ENCODE results near the gene RPS15.

Gene RPS15

GRCh38 chr19:1473085-1473851, 35.1 kb downstream of the RPS15 start:
- no peak overlapping the region for H3K4ac ChIP-seq (ENCODE audit: low read depth, low read length)
- DNase-seq, result no peak
- no peak overlapping the region for H3K23ac ChIP-seq (ENCODE audit: low read length)
- H3K27ac ChIP-seq (ENCODE audit: low read depth, low read length), result no peak overlapping the region
- H3K27me3 ChIP-seq (ENCODE audit: insufficient read depth, low read length), result peaks cover 40% of the 10 kb centered on the region
- no peaks in the 10 kb centered on the region for H3K79me1 ChIP-seq (ENCODE audit: low read length)
- H2BK120ac ChIP-seq (ENCODE audit: insufficient read depth, low read length, poor library complexity), result no peak overlapping the region
- no peak overlapping the region for H4K8ac ChIP-seq (ENCODE audit: low read depth, low read length)
- no peak overlapping the region for H3K18ac ChIP-seq (ENCODE audit: low read length)
- peaks cover 5 to 19% of the 10 kb centered on the region in 2 experiments for H3K4me1 ChIP-seq (ENCODE audit: control insufficient read depth in 1 of 2, insufficient read depth in 2 of 2, low read length in 2 of 2)
- H2BK12ac ChIP-seq (ENCODE audit: low read length), result no peak overlapping the region
- no peak overlapping the region for H4K12ac ChIP-seq (ENCODE audit: low read depth, low read length)
- no peak overlapping the region for H3K9ac ChIP-seq (ENCODE audit: low read length)
- H2AK5ac ChIP-seq (ENCODE audit: low read length), result no peak overlapping the region
- H4K91ac ChIP-seq (ENCODE audit: low read depth, low read length), result no peak overlapping the region
- no peak overlapping the region for H3K4me2 ChIP-seq (ENCODE audit: low read length)
- H2AFZ ChIP-seq (ENCODE audit: insufficient read depth, low read length, poor library complexity), result no peak overlapping the region
- H3K4me3 ChIP-seq (ENCODE audit: low read depth, low read length), result no peak overlapping the region
- H3K9me3 ChIP-seq (ENCODE audit: insufficient read depth, low read depth, low read length), result peaks cover 12% of the 10 kb centered on the region
- no CpG with 5 or more reads among the region's 20 CpGs for WGBS (ENCODE audit: extremely low coverage, insufficient coverage, insufficient read length)
- H3K14ac ChIP-seq (ENCODE audit: low read length), result no peak overlapping the region
- H3K36me3 ChIP-seq (ENCODE audit: control insufficient read depth in 1 of 2, insufficient read depth in 2 of 2, low read length in 2 of 2), result peaks cover 11 to 23% of the 10 kb centered on the region in 2 experiments
- H3K79me2 ChIP-seq (ENCODE audit: control insufficient read depth, insufficient read depth, low read length, poor library complexity), result no peaks in the 10 kb centered on the region
- no peak overlapping the region for H2BK5ac ChIP-seq (ENCODE audit: low read depth, low read length, poor library complexity)

- Histone ChIP-seq H3K4ac (ENCODE audit: low read depth, low read length) (no peak overlapping the region), H4K8ac (ENCODE audit: low read depth, low read length) (no peak overlapping the region), H3K14ac (ENCODE audit: low read length) (no peak overlapping the region), H3K18ac (ENCODE audit: low read length) (no peak overlapping the region), H2BK120ac (ENCODE audit: insufficient read depth, low read length, poor library complexity) (no peak overlapping the region), H3K79me2 (ENCODE audit: control insufficient read depth, insufficient read depth, low read length, poor library complexity) (peaks cover 4% of the 10 kb centered on the region), H3K27ac (ENCODE audit: low read depth, low read length) (no peak overlapping the region), H2BK12ac (ENCODE audit: low read length) (no peak overlapping the region), H3K23ac (ENCODE audit: low read length) (no peak overlapping the region), H3K4me3 (ENCODE audit: low read depth, low read length) (no peak overlapping the region), H2AFZ (ENCODE audit: insufficient read depth, low read length, poor library complexity) (no peak overlapping the region), H3K4me2 (ENCODE audit: low read length) (no peak overlapping the region), H2BK5ac (ENCODE audit: low read depth, low read length, poor library complexity) (no peak overlapping the region), H4K12ac (ENCODE audit: low read depth, low read length) (no peak overlapping the region), H2AK5ac (ENCODE audit: low read length) (no peak overlapping the region), H3K4me1 (ENCODE audit: control insufficient read depth in 1 of 2, insufficient read depth in 2 of 2, low read length in 2 of 2) (peaks cover 5 to 19% of the 10 kb centered on the region in 2 experiments), H4K91ac (ENCODE audit: low read depth, low read length) (no peak overlapping the region), H3K9ac (ENCODE audit: low read length) (no peak overlapping the region), H3K36me3 (ENCODE audit: control insufficient read depth in 1 of 2, insufficient read depth in 2 of 2, low read length in 2 of 2) (peaks cover 11 to 23% of the 10 kb centered on the region in 2 experiments), H3K79me1 (ENCODE audit: low read length) (peaks cover 5% of the 10 kb centered on the region), H3K27me3 (ENCODE audit: insufficient read depth, low read length) (peaks cover 31% of the 10 kb centered on the region), H3K9me3 (ENCODE audit: insufficient read depth, low read depth, low read length) (peaks cover 8% of the 10 kb centered on the region)
- no peak for DNase-seq
- no CpG with 5 or more reads among the region's 31 CpGs for WGBS (ENCODE audit: extremely low coverage, insufficient coverage, insufficient read length)
Observed at GRCh38 chr19:1474011-1474764, 36.0 kb downstream of the RPS15 start.

- H3K4me3 ChIP-seq (ENCODE audit: low read depth, low read length), result no peak overlapping the region
- H4K8ac ChIP-seq (ENCODE audit: low read depth, low read length), result no peak overlapping the region
- no CpG with 5 or more reads among the region's 26 CpGs for WGBS (ENCODE audit: extremely low coverage, insufficient coverage, insufficient read length)
- no peak overlapping the region for H2AK5ac ChIP-seq (ENCODE audit: low read length)
- no peak overlapping the region for H2AFZ ChIP-seq (ENCODE audit: insufficient read depth, low read length, poor library complexity)
- peaks cover 3 to 18% of the 10 kb centered on the region in 2 experiments for H3K4me1 ChIP-seq (ENCODE audit: control insufficient read depth in 1 of 2, insufficient read depth in 2 of 2, low read length in 2 of 2)
- peaks cover 24% of the 10 kb centered on the region for H3K27me3 ChIP-seq (ENCODE audit: insufficient read depth, low read length)
- no peak overlapping the region for H3K4me2 ChIP-seq (ENCODE audit: low read length)
- no peak overlapping the region for H3K27ac ChIP-seq (ENCODE audit: low read depth, low read length)
- H2BK120ac ChIP-seq (ENCODE audit: insufficient read depth, low read length, poor library complexity), result no peak overlapping the region
- H3K9ac ChIP-seq (ENCODE audit: low read length), result no peak overlapping the region
- H3K79me1 ChIP-seq (ENCODE audit: low read length), result peaks cover 8% of the 10 kb centered on the region
- H3K36me3 ChIP-seq (ENCODE audit: control insufficient read depth in 1 of 2, insufficient read depth in 2 of 2, low read length in 2 of 2), result peaks cover 11 to 23% of the 10 kb centered on the region in 2 experiments
- no peak overlapping the region for H3K14ac ChIP-seq (ENCODE audit: low read length)
- H2BK12ac ChIP-seq (ENCODE audit: low read length), result no peak overlapping the region
- H2BK5ac ChIP-seq (ENCODE audit: low read depth, low read length, poor library complexity), result no peak overlapping the region
- no peak overlapping the region for H3K4ac ChIP-seq (ENCODE audit: low read depth, low read length)
- peaks cover 8% of the 10 kb centered on the region for H3K9me3 ChIP-seq (ENCODE audit: insufficient read depth, low read depth, low read length)
- no peak overlapping the region for H3K18ac ChIP-seq (ENCODE audit: low read length)
- no peak for DNase-seq
- H4K91ac ChIP-seq (ENCODE audit: low read depth, low read length), result no peak overlapping the region
- no peak overlapping the region for H4K12ac ChIP-seq (ENCODE audit: low read depth, low read length)
- H3K79me2 ChIP-seq (ENCODE audit: control insufficient read depth, insufficient read depth, low read length, poor library complexity), result peaks cover 4% of the 10 kb centered on the region
- no peak overlapping the region for H3K23ac ChIP-seq (ENCODE audit: low read length)
Observed at GRCh38 chr19:1474765-1475351, 36.7 kb downstream of the RPS15 start.

- H3K4ac ChIP-seq (ENCODE audit: low read depth, low read length), result no peak overlapping the region
- H4K12ac ChIP-seq (ENCODE audit: low read depth, low read length), result no peak overlapping the region
- H2AFZ ChIP-seq (ENCODE audit: insufficient read depth, low read length, poor library complexity), result no peak overlapping the region
- H3K79me1 ChIP-seq (ENCODE audit: low read length), result peaks cover 8% of the 10 kb centered on the region
- no peak overlapping the region for H3K23ac ChIP-seq (ENCODE audit: low read length)
- H3K18ac ChIP-seq (ENCODE audit: low read length), result no peak overlapping the region
- H4K91ac ChIP-seq (ENCODE audit: low read depth, low read length), result no peak overlapping the region
- H3K36me3 ChIP-seq (ENCODE audit: control insufficient read depth in 1 of 2, insufficient read depth in 2 of 2, low read length in 2 of 2), result peaks cover 11 to 23% of the 10 kb centered on the region in 2 experiments
- H3K4me2 ChIP-seq (ENCODE audit: low read length), result no peak overlapping the region
- peaks cover 0 to 8% of the 10 kb centered on the region in 2 experiments for H3K4me1 ChIP-seq (ENCODE audit: control insufficient read depth in 1 of 2, insufficient read depth in 2 of 2, low read length in 2 of 2)
- H3K4me3 ChIP-seq (ENCODE audit: low read depth, low read length), result no peak overlapping the region
- DNase-seq, result no peak
- H3K14ac ChIP-seq (ENCODE audit: low read length), result no peak overlapping the region
- H3K9ac ChIP-seq (ENCODE audit: low read length), result no peak overlapping the region
- no peak overlapping the region for H2BK5ac ChIP-seq (ENCODE audit: low read depth, low read length, poor library complexity)
- no peak overlapping the region for H3K27ac ChIP-seq (ENCODE audit: low read depth, low read length)
- WGBS (ENCODE audit: extremely low coverage, insufficient coverage, insufficient read length), result no CpG with 5 or more reads among the region's 31 CpGs
- no peak overlapping the region for H2BK120ac ChIP-seq (ENCODE audit: insufficient read depth, low read length, poor library complexity)
- H3K79me2 ChIP-seq (ENCODE audit: control insufficient read depth, insufficient read depth, low read length, poor library complexity), result peaks cover 4% of the 10 kb centered on the region
- H3K27me3 ChIP-seq (ENCODE audit: insufficient read depth, low read length), result peaks cover 14% of the 10 kb centered on the region
- H3K9me3 ChIP-seq (ENCODE audit: insufficient read depth, low read depth, low read length), result peaks cover 4% of the 10 kb centered on the region
- H4K8ac ChIP-seq (ENCODE audit: low read depth, low read length), result no peak overlapping the region
- H2BK12ac ChIP-seq (ENCODE audit: low read length), result no peak overlapping the region
- no peak overlapping the region for H2AK5ac ChIP-seq (ENCODE audit: low read length)
Observed at GRCh38 chr19:1475751-1476437, 37.7 kb downstream of the RPS15 start.

All from trophoblast cell (in vitro differentiated cells and primary cell).